HepG2 (cell line): Measurements from ENCODE around the gene RHOT1. TPM values are rescaled to one million over a fixed set of nuclear protein-coding genes. Genes with fewer than 3 reads are reported as not detected.
"Not testable (repeated sequence)": the region's sequence is repeated elsewhere in the genome, so short reads cannot be mapped to it uniquely, and the experiment has no call there.

ENCODE experiments used
- ATAC-seq: fragments of 200-7000 bp; cut with Tn5 transposase; 3 replicates; pipeline ENCODE4 v1.9.1; 2020; ENCODE audit warnings: mild to moderate bottlenecking, moderate library complexity
- BruUV-seq: library from RNA; stranded (reverse); fragments of 400-500 nt; replicated peaks from 2 replicates; lab custom pipeline; 2021; lab: Mats Ljungman, UMichigan
- CTCF ChIA-PET: fragments of 300-600 bp; formaldehyde crosslinking; extraction: SDS; loops from one replicate; lab custom pipeline; 2021; ENCODE audit warnings: low total read pairs, inconsistent platforms, low intra/inter-chr PET ratio; lab: Yijun Ruan, JAX
- POLR2A ChIA-PET: fragments of 350-600 bp; sonication (Branson Sonifier 250); formaldehyde crosslinking; loops from one replicate; lab custom pipeline; 2020; ENCODE audit warnings: antibody characterized with exemption, inconsistent platforms; lab: Yijun Ruan, JAX
- DNase-seq: peaks from one replicate; pipeline ENCODE4 v3.0.0-alpha.2; 2015; ENCODE audit warnings: low spot score
- FAIRE-seq: peaks from 3 replicates; lab custom pipeline; 2011; peaks lifted over from hg19 to GRCh38; lab: Jason Lieb, UNC
- H2AFZ ChIP-seq: one replicate; pipeline ENCODE4 v1.6.1; 2011; ENCODE audit warnings: low read length, inconsistent platforms
- H3K27ac ChIP-seq: fragments of 300-600 bp; 3 replicates; pipeline ENCODE4 v1.8.0; 2011; ENCODE audit warnings: mixed run types, mild to moderate bottlenecking, mixed read lengths, low read length, inconsistent platforms; ENCODE audit not compliant: insufficient read depth; ENCODE audit errors: extremely low read length
- H3K27me3 ChIP-seq, 2 experiments: fragments of 200-600 bp in 1 of 2; 2 replicates in 1 of 2; 3 replicates in 1 of 2; pipeline versions ENCODE4 v1.6.0 to v1.8.0; 2011; ENCODE audit warnings: low read length in 2 of 2, mild to moderate bottlenecking in 2 of 2, moderate library complexity in 2 of 2, inconsistent platforms in 1 of 2; ENCODE audit not compliant: insufficient read depth in 2 of 2, control insufficient read depth in 1 of 2
- H3K36me3 ChIP-seq, 2 experiments: fragments of 200-600 bp in 1 of 2; replicated peaks in 1 of 2; 2 replicates in 1 of 2; 3 replicates in 1 of 2; pipeline versions ENCODE4 v1.5.1 to v1.8.0; 2011; ENCODE audit warnings: low read length in 2 of 2, inconsistent platforms in 1 of 2; ENCODE audit not compliant: insufficient read depth in 2 of 2, control insufficient read depth in 1 of 2
- H3K4me1 ChIP-seq: 2 replicates; pipeline ENCODE4 v1.5.1; 2012; ENCODE audit warnings: low read length, inconsistent platforms; ENCODE audit not compliant: insufficient read depth
- H3K4me2 ChIP-seq: 2 replicates; pipeline ENCODE4 v1.6.0; 2011; ENCODE audit warnings: low read depth, low read length, inconsistent platforms
- H3K4me3 ChIP-seq, 3 experiments: fragments of 200-600 bp in 1 of 3; sonication (generic), shearing (Covaris generic) in 1 of 3; replicated peaks in 1 of 3; 2 replicates each; pipeline ENCODE4 v1.5.1; 2011 to 2016; ENCODE audit warnings: low read length in 3 of 3, inconsistent platforms in 2 of 3, low read depth in 2 of 3, mild to moderate bottlenecking in 2 of 3, control low read depth in 1 of 3, mixed read lengths in 1 of 3; ENCODE audit not compliant: insufficient read depth in 1 of 3
- H3K79me2 ChIP-seq: one replicate; pipeline ENCODE4 v1.6.1; 2011; ENCODE audit warnings: low read length, inconsistent platforms; ENCODE audit not compliant: insufficient read depth
- H3K9ac ChIP-seq: 2 replicates; pipeline ENCODE4 v1.6.0; 2011; ENCODE audit warnings: mild to moderate bottlenecking, low read depth, low read length, inconsistent platforms; ENCODE audit not compliant: insufficient read depth
- H3K9me3 ChIP-seq: 2 replicates; pipeline ENCODE4 v1.5.1; 2012; ENCODE audit warnings: mild to moderate bottlenecking, low read length
- H4K20me1 ChIP-seq: 2 replicates; pipeline ENCODE4 v1.6.0; 2011; ENCODE audit warnings: inconsistent platforms, mild to moderate bottlenecking, low read length, moderate library complexity; ENCODE audit not compliant: insufficient read depth
- DMAP1 ChIP-seq: IDR thresholded peaks from 2 replicates; pipeline ENCODE4 v1.6.1; 2016
- HNRNPUL1 ChIP-seq: fragments of 200-400 bp; formaldehyde crosslinking; IDR thresholded peaks from 2 replicates; pipeline ENCODE4 v1.6.1; 2017; ENCODE audit warnings: low read depth, mild to moderate bottlenecking, low read length, moderate library complexity
- KDM6A ChIP-seq: IDR thresholded peaks from 2 replicates; pipeline ENCODE4 v1.6.1; 2016; ENCODE audit warnings: low read depth
- MED8 ChIP-seq: sonication (generic); formaldehyde crosslinking; IDR thresholded peaks from 2 replicates; pipeline ENCODE4 v1.8.1; 2023; ENCODE audit warnings: mild to moderate bottlenecking, missing genetic modification reagents; ENCODE audit not compliant: insufficient replicate concordance
- RAD51 ChIP-seq: fragments of 450-650 bp; IDR thresholded peaks from 2 replicates; pipeline ENCODE4 v1.6.1; 2016; ENCODE audit warnings: borderline replicate concordance
- TCF12 ChIP-seq, 2 experiments: fragments of 450-650 bp in 1 of 2; sonication (generic) in 1 of 2; formaldehyde crosslinking in 1 of 2; IDR thresholded peaks; 2 replicates each; pipeline versions ENCODE4 v1.6.1 to v1.8.0; 2017 to 2022; ENCODE audit warnings: antibody characterized with exemption in 1 of 2, mild to moderate bottlenecking in 1 of 2, missing genetic modification reagents in 1 of 2, moderate library complexity in 1 of 2
- ZNF34 ChIP-seq: sonication (generic); formaldehyde crosslinking; IDR thresholded peaks from 2 replicates; pipeline ENCODE4 v1.4.0; 2020; ENCODE audit warnings: mild to moderate bottlenecking, missing genetic modification reagents, borderline replicate concordance
- ZNF432 ChIP-seq: sonication (generic); formaldehyde crosslinking; IDR thresholded peaks from 2 replicates; pipeline ENCODE4 v1.5.0; 2020; ENCODE audit warnings: missing genetic modification reagents, mild to moderate bottlenecking, borderline replicate concordance
- ZSCAN20 ChIP-seq: sonication (generic); formaldehyde crosslinking; IDR thresholded peaks from 2 replicates; pipeline ENCODE4 v1.4.0; 2020; ENCODE audit warnings: missing genetic modification reagents, mild to moderate bottlenecking, borderline replicate concordance
- WGBS: methylation state at CpG from one replicate; pipeline ENCODE4 v1.1.6; 2017; ENCODE audit warnings: low lambda C conversion rate; 5-methylcytosine and 5-hydroxymethylcytosine counted together
- in situ Hi-C: cut with HindIII; loops from 2 replicates; pipeline ENCODE4 v1.10.0; 2017; ENCODE audit warnings: low pct_unique_long_range_greater_than_20kb; ENCODE audit not compliant: extremely low pct_ligation_motif_present
- intact Hi-C: fragments of 100-400 bp; cut with micrococcal nuclease; formaldehyde crosslinking; loops from one replicate; pipeline ENCODE4 v1.10.0; 2022; ENCODE audit not compliant: unreplicated experiment
- polyA plus RNA-seq, 8 experiments: library from polyadenylated mRNA; depleted of rRNA in 3 of 8; stranded (reverse) in 7 of 8; unstranded in 1 of 8; fragments of >200 nt; fragmentation: Illumina TruSeq in 4 of 8; extraction: Trizol in 4 of 8; gene quantifications; 2 replicates each; pipeline versions ENCODE4 v1.2.1 to v1.2.3, GENCODE V29; 2011 to 2016; ENCODE audit warnings: low read depth in 4 of 8, missing spikeins in 1 of 8, mixed read lengths in 1 of 8; ENCODE audit not compliant: insufficient read depth in 1 of 8
- total RNA-seq, 5 experiments: library from RNA; depleted of rRNA; stranded (reverse); fragments of >200 nt; fragmentation: Illumina TruSeq; extraction: Trizol; gene quantifications; 2 replicates each; pipeline ENCODE4 v1.2.3, GENCODE V29; 2016; ENCODE audit warnings: low read depth in 1 of 5
- TF ChIP-seq, protein P1 (sequence below): sonication (generic); formaldehyde crosslinking; conservative IDR thresholded peaks from 2 replicates; pipeline ENCODE4 v1.4.0; 2020; ENCODE audit warnings: missing genetic modification reagents
- TF ChIP-seq, protein P2 (sequence below): IDR thresholded peaks from 2 replicates; pipeline ENCODE4 v1.6.1; 2016; ENCODE audit warnings: mild to moderate bottlenecking, missing biosample characterization, missing genetic modification reagents
- TF ChIP-seq, protein P3 (sequence below): sonication (generic); formaldehyde crosslinking; IDR thresholded peaks from 2 replicates; pipeline ENCODE4 v1.8.1; 2023; ENCODE audit warnings: mild to moderate bottlenecking, moderate library complexity, missing genetic modification reagents
- TF ChIP-seq, protein P4 (sequence below): IDR thresholded peaks from 2 replicates; pipeline ENCODE4 v1.6.1; 2016; ENCODE audit warnings: mild to moderate bottlenecking

The RHOT1 gene
- total and polyA plus RNA-seq, 2 of the 13 experiments (the other 11 are each of a cell fraction or from before 2014, with no cell fraction given) = 25.6 to 41.5 TPM

DNA sequence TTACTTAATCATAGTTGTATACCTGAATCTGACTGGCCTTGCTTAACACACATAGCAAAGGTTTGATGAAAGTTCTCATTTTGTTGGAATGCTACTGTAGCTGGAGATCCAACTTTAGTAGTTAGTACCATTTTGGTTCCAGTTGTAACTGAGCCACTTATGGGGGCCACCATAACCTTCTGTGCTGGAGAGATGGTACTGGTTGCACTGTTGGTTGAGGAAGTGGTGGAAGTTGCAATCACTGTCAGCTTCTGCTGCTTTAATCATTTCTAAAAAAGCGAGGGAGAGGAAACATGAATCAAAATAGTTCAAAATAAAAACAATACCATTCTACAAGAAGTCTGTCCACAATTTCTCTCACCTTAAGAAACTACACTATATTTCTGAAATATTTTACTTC is 35.1 kb upstream of the RHOT1 start:
- H3K27ac ChIP-seq, CTCF ChIA-PET, DNase-seq, H3K9ac ChIP-seq, FAIRE-seq, H3K9me3 ChIP-seq, H3K4me2 ChIP-seq, H3K4me3 ChIP-seq, H3K36me3 ChIP-seq, ATAC-seq, BruUV-seq, POLR2A ChIA-PET, in situ Hi-C loops, intact Hi-C loops, H2AFZ ChIP-seq, H3K79me2 ChIP-seq, H4K20me1 ChIP-seq: not testable (repeated sequence)
- WGBS = 14% methylated on average over 1 of the region's 1 CpG
- peaks cover 2 to 12% of the 10 kb centered on the region in 2 experiments; a peak in 1 of 5 replicates for H3K27me3 ChIP-seq
- H3K4me1 ChIP-seq = peaks cover 20% of the 10 kb centered on the region

DNA sequence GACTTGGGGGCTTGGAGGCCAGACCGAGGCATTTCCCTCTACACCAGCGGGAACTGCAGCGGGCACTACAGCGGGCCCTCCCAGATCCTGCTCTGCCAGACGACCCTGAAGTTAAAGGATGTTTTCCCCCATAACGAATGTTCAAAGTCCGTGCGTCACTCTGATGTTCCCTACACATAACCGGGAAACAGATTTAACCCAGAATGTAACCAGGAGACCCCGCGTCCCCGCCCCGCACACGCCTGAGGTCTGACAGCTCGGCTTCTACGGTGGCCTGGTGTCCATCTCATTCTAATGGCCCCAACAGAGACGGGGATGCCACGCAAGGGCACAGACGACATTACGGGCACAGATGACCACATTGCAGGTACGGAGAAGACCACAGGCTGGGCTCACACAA is 31.7 kb upstream of the RHOT1 start:
- Histone ChIP-seq H3K79me2 (no peaks in the 10 kb centered on the region), H3K9me3 (no peaks in the 10 kb centered on the region), H3K4me2 (peak overlapping the region; percentile 38), H3K9ac (no peak overlapping the region), H4K20me1 (no peaks in the 10 kb centered on the region), H3K36me3 (no peaks in the 10 kb centered on the region), H3K4me1 (peaks cover 13% of the 10 kb centered on the region), H3K4me3 (no peak overlapping the region), H3K27me3 (peaks cover 2 to 12% of the 10 kb centered on the region in 2 experiments; a peak in 2 of 5 replicates), H2AFZ (no peak overlapping the region), H3K27ac (no peak overlapping the region)
- no TSS peak for BruUV-seq
- ATAC-seq (peak; percentile 43; the same call in 2 of the 3 replicates), DNase-seq (no peak), FAIRE-seq (no peak)
- in situ Hi-C loops (no loop called here), intact Hi-C loops (no loop called here)
- TF ChIP-seq KDM6A (CRISPR knock-in tag) = no peak
- TF ChIP-seq, protein P1, sequence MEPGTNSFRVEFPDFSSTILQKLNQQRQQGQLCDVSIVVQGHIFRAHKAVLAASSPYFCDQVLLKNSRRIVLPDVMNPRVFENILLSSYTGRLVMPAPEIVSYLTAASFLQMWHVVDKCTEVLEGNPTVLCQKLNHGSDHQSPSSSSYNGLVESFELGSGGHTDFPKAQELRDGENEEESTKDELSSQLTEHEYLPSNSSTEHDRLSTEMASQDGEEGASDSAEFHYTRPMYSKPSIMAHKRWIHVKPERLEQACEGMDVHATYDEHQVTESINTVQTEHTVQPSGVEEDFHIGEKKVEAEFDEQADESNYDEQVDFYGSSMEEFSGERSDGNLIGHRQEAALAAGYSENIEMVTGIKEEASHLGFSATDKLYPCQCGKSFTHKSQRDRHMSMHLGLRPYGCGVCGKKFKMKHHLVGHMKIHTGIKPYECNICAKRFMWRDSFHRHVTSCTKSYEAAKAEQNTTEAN (CRISPR knock-in tag) = no peak
- TF ChIP-seq ZNF432 (CRISPR knock-in tag) = no peak
- no peak for TF ChIP-seq MED8
- TF ChIP-seq, protein P2, sequence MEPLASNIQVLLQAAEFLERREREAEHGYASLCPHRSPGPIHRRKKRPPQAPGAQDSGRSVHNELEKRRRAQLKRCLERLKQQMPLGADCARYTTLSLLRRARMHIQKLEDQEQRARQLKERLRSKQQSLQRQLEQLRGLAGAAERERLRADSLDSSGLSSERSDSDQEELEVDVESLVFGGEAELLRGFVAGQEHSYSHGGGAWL = no peak
- TF ChIP-seq DMAP1 (CRISPR knock-in tag) = no peak
- TF ChIP-seq RAD51 = no peak
- no peak for TF ChIP-seq ZSCAN20 (CRISPR knock-in tag)
- TF ChIP-seq, protein P3, sequence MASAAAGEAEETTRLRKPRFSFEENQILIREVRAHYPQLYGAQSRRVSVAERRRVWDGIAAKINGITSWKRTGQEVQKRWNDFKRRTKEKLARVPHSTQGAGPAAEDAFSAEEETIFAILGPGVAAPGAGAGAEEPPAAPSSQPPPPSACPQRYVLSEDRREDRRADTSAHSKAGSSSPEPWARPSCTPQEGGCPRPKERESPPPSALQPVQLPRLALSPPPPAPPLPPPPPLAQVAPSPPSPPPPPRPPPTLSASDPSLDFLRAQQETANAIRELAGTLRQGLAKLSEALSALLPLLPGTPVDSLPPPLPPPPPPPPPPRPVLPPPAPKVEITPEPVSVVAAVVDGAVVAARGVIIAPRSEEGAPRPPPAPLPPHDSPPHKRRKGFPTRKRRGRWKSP (CRISPR knock-in tag) = no peak
- TF ChIP-seq TCF12 (IDR thresholded peaks at IDR 0.05) = no peak
- TF ChIP-seq TCF12 (CRISPR knock-in tag; IDR thresholded peaks at IDR 0.05) = no peak
- no peak for TF ChIP-seq HNRNPUL1
- TF ChIP-seq, protein P4, sequence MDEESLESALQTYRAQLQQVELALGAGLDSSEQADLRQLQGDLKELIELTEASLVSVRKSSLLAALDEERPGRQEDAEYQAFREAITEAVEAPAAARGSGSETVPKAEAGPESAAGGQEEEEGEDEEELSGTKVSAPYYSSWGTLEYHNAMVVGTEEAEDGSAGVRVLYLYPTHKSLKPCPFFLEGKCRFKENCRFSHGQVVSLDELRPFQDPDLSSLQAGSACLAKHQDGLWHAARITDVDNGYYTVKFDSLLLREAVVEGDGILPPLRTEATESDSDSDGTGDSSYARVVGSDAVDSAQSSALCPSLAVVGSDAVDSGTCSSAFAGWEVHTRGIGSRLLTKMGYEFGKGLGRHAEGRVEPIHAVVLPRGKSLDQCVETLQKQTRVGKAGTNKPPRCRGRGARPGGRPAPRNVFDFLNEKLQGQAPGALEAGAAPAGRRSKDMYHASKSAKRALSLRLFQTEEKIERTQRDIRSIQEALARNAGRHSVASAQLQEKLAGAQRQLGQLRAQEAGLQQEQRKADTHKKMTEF = no peak
- no peak for TF ChIP-seq ZNF34 (CRISPR knock-in tag)
- 45% methylated on average over 17 of the region's 21 CpGs for whole genome bisulfite sequencing
- CTCF ChIA-PET = no interaction called here
- POLR2A ChIA-PET = no interaction called here
